Stimulated activated effector memory CD8-positive, alpha-beta T cell treated with anti-CD3 and anti-CD28 coated beads, Interleukin-12 subunit alpha, Interleukin-12 subunit beta, amount 100 ng/mL, for 72 hours (primary cell): Measurements from ENCODE around the gene CMIP.
"Not testable (repeated sequence)": the region's sequence is repeated elsewhere in the genome, so short reads cannot be mapped to it uniquely, and the experiment has no call there.

Experiments used
- ATAC-seq: fragments of 150-1000 bp; cut with Tn5 transposase; 2 replicates; pipeline ENCODE4 v1.10.0; 2021
- DNase-seq, 2 donors: peaks; one replicate each; pipeline ENCODE4 v3.0.0; 2021 to 2022; ENCODE audit warnings: low spot score in 2 of 2
- H3K27ac Mint-ChIP-seq: one replicate; pipeline ENCODE4 v1.8.0; 2022; ENCODE audit warnings: mild to moderate bottlenecking, mixed read lengths
- H3K36me3 Mint-ChIP-seq: one replicate; pipeline ENCODE4 v1.8.0; 2022; ENCODE audit warnings: mild to moderate bottlenecking, mixed read lengths
- H3K4me1 Mint-ChIP-seq: one replicate; pipeline ENCODE4 v1.8.0; 2022; ENCODE audit warnings: mixed read lengths
- H3K4me3 Mint-ChIP-seq: one replicate; pipeline ENCODE4 v1.8.0; 2022; ENCODE audit warnings: mild to moderate bottlenecking, mixed read lengths
- H3K9me3 Mint-ChIP-seq: one replicate; pipeline ENCODE4 v1.8.0; 2022; ENCODE audit warnings: mixed read lengths

The CMIP gene

DNA sequence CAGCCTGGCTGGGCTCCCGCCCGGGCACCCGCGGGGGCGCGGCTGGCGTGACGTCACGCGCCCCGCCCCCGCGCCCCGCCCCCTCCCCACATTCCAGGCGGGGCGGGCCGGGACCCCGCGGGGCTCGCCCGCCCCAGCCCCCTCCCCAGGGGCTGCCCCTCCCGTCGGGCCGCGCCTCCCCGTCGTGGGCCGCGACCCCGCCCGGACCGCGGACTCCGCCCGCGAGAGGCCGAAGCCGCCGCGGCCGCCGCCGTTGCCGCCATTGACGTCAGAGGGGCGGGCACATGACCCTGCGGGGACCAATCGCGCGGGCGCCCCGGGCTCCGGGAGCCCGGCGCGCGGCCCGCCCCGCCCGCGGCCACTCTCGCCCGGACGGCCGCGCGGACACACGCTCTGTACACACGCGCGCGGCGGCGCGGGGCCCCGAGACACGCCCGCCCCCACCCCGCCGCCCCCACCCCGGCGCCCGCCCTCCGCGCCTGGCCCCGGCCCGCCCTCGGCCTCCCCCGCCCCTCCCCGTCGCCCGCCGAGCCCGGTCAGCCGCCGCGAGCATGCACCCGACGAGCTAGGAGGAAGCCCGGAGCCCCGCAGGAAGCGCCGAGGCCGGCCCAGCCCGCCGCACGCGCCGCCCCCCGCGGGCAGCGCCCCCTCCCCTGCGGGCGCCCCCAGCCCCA is at the start of gene CMIP:
Gene CMIP (plus strand): TSS at position 361 of the 674 bp plus-strand sequence.
- H3K4me1 Mint-ChIP-seq: peaks cover 56% of the 10 kb centered on the region

DNA sequence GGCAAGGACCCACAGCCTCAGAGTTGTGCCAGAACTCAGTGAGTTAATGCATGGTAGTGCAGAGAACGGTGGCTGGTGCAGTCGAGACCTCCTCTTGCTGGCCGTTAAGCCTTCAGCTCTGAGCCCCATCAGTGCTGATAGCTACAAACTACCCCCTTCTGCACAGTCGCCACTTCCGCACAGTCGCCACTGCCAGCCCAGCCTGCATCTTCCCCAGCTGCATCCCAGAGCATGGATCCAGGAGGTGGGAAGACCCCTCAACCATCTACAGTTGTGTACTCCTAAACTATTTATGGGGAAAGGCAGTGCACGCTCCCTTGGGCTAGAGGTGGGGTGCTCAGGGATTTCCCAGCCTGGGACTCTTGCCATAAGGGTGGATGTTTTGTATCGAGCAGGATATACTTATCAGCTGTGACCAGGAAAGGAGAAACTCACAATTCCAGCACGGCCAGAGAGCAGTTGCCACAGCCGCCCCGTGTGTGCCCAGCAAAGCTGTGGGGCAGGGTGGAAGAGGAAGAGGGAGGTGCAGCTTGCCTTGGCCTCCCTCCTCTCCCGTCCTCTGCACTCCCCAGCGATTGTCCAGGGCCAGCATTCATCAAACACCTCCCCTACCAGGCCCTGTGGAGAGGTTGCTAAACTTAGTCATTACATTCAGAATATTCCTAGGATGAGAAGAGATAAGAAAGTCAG is 49.5 kb upstream of the CMIP start:
- no peaks in the 10 kb centered on the region for H3K4me1 Mint-ChIP-seq
- no peak overlapping the region for H3K27ac Mint-ChIP-seq
- H3K36me3 Mint-ChIP-seq: no peaks in the 10 kb centered on the region
- H3K9me3 Mint-ChIP-seq: no peaks in the 10 kb centered on the region
- ATAC-seq: no peak
- H3K4me3 Mint-ChIP-seq: no peak overlapping the region
- DNase-seq: no peak

More for the DNA sequence above, at the start of gene CMIP:
- Mint-ChIP-seq H3K9me3 (no peaks in the 10 kb centered on the region), H3K4me3 (peak within 1 kb of the TSS; percentile 85), H3K36me3 (peaks cover 19% of the 10 kb centered on the region), H3K27ac (peak within 1 kb of the TSS; percentile 92)
- peak; percentile 80 to 89 for DNase-seq
- peak; percentile 83 for ATAC-seq

DNA sequence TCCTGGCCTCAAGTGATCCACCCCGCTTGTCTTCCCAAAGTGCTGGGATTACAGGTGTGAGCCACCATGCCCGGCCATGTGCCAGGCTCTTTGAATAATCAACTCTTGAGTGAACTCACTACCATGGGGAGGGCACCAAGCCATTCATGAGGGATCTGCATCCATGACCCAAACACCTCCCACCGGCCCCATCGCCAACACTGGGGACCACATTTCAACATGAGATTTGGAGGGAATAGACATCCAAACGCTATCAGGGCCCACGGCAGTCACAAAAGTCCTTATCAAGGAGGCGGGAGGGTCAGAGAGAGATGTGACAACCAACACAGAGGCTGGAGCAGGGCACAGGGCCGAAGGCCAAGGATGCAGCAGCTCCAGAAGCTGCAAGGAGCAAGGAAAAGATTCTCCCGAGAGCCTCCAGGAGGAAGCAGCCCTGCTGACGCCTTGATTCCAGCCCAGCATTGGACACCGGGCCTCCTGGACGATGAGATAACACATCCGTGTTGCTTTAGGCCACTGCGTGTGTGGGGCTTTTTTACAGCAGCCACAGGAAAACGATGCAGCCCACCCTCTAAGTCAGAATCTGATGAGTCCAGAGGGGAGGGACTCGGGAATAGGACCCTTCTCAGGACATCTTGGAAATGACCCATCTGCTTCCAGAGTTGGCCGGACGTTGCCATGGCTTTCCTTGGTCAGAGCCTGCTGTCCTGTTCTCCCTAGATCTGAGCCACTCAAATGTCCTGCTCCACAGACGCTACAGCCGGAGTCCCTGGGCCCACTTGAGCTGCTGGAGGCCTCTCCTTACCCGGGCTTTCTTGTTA is 47.3 kb upstream of the CMIP start:
- Mint-ChIP-seq H3K27ac (no peak overlapping the region), H3K9me3 (no peaks in the 10 kb centered on the region), H3K4me1 (no peaks in the 10 kb centered on the region), H3K36me3 (no peaks in the 10 kb centered on the region), H3K4me3 (no peak overlapping the region)
- no peak for DNase-seq
- ATAC-seq: no peak

DNA sequence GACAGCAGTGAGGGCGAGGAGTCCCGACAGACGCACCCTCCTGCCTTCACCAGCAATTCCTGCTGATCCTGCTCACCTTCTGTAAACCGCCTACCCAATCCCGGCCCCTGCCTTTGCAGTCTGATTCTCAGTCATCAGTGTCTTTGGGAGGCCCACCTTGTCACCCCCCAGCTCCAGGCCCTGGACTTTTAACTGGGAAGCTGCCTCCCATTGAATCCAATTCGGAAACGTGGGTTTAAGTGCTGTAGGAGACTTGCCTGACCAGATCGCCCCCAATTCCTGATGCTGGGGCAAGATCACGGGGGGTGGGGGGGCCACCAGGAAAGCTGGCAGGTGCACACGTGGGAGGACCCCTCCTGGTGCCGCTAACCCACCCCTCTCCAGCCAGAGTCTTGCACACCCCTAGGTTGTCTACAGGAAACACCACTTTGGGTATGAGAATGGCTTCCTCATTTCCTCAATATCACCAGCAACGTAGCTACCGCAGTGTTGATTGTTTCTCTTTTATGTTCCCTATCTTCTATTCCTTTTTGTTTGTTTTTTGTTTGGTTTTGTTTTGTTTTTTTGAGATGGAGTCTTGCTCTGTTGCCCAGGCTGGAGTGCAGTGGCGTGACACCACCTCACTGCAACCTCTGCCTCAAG is 46.6 kb upstream of the CMIP start:
- DNase-seq: no peak
- no peak overlapping the region for H3K27ac Mint-ChIP-seq
- ATAC-seq: no peak

DNA sequence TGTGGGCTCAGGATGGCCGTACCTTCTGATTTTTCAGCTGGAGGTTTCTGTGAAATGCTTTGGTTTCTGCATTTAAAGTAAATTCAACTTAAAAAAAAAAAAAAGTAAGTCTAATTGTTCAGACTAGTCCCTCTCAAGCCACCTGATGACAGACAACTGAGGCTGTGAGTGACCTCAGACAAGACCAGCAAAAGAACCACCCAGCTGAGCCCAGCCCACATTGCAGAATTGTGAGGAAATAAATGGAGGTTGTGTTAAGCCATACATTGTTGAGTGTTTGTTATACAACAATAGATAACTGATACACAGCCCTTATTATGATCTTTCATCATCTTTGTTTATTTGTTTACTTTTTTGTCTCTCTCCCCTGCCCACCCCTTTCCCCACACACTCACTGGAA is 44.7 kb upstream of the CMIP start:
- no peak for DNase-seq
- no peak overlapping the region for H3K4me3 Mint-ChIP-seq
- ATAC-seq: no peak
- H3K4me1 Mint-ChIP-seq: no peaks in the 10 kb centered on the region
- H3K27ac Mint-ChIP-seq: no peak overlapping the region
- H3K9me3 Mint-ChIP-seq: no peaks in the 10 kb centered on the region
- H3K36me3 Mint-ChIP-seq: no peaks in the 10 kb centered on the region

More for the DNA sequence above, 46.6 kb upstream of the CMIP start:
- no peaks in the 10 kb centered on the region for H3K4me1 Mint-ChIP-seq
- no peaks in the 10 kb centered on the region for H3K36me3 Mint-ChIP-seq
- H3K9me3 Mint-ChIP-seq: no peaks in the 10 kb centered on the region
- no peak overlapping the region for H3K4me3 Mint-ChIP-seq

DNA sequence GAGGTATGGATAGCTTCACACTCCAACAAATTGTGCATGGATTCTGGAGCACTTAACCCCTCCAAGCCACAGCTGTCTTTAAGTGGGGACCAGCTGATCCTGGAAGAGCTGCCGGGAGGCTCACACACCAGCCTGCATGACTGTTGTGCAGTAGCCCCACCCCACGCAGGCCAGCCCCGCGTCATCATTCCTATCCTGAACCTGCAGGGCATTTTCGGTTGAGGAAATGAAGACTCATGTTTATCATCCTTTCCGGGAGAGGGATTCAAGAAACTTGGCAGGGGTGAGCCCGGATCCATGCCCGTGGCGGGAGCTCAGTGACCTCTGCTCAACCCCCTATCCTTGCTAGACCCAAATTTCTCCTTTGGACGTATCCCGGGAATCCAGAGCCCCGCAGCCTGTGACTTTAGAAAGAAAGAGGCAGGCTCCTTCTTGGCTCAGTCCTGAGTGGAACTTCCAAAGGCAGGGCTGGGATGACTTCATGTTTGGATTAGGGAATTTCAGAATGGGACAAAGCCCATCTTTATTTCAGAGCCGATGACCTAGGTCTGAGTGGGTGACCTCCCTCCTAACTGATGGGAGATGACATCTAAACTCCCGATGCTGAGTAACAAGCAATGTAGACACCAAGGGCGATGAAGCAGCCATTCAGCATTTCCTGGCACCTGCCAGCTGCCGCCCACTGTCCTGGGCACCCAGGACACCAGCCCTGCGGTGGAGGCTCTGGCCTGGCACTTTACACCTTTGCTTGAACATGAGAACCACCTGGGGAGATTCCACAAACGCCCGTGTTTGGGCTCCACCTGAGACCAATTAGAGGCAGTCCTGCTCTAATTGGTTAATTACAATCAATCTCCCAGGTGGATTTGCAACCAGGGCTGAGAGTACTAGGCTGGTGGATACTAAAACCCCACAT is 43.3 kb upstream of the CMIP start:
- no peaks in the 10 kb centered on the region for H3K9me3 Mint-ChIP-seq
- H3K4me3 Mint-ChIP-seq: no peak overlapping the region
- H3K27ac Mint-ChIP-seq: no peak overlapping the region
- DNase-seq: no peak
- no peaks in the 10 kb centered on the region for H3K4me1 Mint-ChIP-seq
- no peaks in the 10 kb centered on the region for H3K36me3 Mint-ChIP-seq
- no peak for ATAC-seq

DNA sequence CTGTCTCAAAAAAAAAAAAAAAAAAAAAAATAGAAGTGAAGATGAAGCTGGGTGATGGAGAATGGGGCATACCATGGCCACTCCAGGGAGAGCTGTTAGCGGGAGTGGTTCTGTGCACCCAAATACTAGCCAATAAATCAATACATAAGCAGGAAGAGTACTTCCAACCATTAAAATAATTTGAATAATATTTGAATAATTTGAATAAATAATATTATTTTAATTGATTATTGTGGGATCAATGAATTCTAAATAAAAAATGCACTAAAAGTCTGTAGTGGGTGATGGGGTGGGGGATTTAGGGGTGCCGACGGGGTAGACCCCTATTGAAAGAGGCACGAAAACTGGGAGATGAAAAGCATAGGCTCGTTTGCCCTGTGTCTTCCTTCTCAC is 41.4 kb upstream of the CMIP start:
- ATAC-seq: no peak
- H3K4me1 Mint-ChIP-seq: no peaks in the 10 kb centered on the region
- DNase-seq: no peak
- H3K4me3 Mint-ChIP-seq: peak overlapping the region; percentile 36
- H3K9me3 Mint-ChIP-seq: no peaks in the 10 kb centered on the region
- no peak overlapping the region for H3K27ac Mint-ChIP-seq
- H3K36me3 Mint-ChIP-seq: no peaks in the 10 kb centered on the region

DNA sequence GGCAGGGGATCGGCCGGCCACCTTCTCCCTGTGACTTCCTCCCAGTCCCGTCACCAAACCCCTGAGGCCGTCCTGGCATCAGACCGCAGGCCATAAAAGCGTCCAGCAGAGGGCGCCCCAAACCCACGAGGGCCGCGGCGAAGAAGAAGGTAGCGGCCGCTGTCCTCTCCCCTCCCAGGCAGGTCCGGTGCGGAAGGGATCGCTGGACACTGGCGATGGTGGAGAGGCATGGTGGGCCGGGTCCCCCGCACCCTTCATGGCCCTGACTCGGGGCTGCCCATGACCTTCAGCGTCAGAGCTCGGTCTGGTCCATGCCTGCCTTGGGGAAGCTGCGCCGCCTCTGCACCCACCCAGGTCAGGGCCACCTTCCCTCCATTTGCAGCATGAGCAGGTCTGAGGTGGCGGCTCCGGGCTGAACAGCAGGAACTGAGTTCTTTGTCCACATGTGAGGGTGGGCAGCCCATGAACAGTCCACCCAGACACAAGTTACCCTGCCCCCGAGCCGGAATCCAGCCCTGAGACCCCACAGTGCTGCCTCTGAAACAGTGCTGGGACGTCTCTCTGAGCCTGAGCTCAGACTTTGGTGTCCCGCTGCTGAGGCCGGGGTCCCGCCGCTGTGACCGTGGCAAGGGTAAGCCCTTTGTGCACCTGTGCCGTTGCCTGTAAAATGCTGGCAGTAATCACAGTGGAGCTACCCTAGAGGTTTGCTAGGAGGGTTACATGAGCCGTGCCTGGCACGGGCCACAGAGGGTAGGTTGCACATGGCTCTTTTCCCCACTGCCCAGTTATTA is 40.8 kb upstream of the CMIP start:
- no peaks in the 10 kb centered on the region for H3K9me3 Mint-ChIP-seq
- no peak overlapping the region for H3K27ac Mint-ChIP-seq
- peak; percentile 91 to 93 for DNase-seq
- H3K4me1 Mint-ChIP-seq: peaks cover under 1% of the 10 kb centered on the region
- ATAC-seq: peak; percentile 92
- peak overlapping the region; percentile 36 for H3K4me3 Mint-ChIP-seq
- no peaks in the 10 kb centered on the region for H3K36me3 Mint-ChIP-seq

DNA sequence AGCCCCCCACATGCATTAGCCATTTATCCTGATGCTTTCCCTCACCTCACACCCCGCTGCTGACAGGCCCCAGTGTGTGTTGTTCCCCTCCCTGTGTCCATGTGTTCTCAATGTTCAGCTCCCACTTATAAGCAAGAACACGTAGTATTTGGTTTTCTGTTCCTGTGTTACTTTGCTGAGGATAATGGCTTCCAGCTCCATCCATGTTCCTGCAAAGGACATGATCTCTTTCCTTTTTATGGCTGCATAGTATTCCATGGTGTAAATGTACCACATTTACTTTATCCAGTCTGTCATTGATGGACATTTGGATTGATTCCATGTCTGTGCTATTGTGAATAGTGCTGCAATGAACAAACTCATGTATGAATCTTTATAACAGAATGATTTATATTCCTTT is 39.6 kb upstream of the CMIP start:
- not testable (repeated sequence) for H3K4me1 Mint-ChIP-seq, ATAC-seq, H3K9me3 Mint-ChIP-seq, H3K36me3 Mint-ChIP-seq, H3K4me3 Mint-ChIP-seq, DNase-seq
- H3K27ac Mint-ChIP-seq: peak overlapping the region; percentile 18

DNA sequence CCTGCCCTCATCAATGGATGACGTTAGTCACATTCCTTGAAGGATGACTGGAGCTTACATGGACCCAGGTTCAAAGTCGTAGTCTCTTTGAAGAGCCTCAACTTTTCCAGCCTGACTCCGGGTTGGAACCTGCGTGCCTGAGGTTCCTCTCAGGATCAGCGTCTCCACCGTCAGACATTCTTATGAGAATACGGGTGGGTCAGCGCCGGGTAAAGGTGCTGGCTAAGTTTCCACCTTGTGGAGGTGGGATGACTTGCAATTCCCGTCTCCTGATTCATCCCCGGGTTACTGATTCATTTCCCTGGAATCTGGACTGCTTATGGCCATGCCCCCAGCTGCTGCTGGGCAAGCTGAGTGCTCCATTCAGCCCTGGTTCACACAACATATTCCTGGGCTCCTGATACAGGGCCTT is 38.9 kb upstream of the CMIP start:
- no peak for DNase-seq

DNA sequence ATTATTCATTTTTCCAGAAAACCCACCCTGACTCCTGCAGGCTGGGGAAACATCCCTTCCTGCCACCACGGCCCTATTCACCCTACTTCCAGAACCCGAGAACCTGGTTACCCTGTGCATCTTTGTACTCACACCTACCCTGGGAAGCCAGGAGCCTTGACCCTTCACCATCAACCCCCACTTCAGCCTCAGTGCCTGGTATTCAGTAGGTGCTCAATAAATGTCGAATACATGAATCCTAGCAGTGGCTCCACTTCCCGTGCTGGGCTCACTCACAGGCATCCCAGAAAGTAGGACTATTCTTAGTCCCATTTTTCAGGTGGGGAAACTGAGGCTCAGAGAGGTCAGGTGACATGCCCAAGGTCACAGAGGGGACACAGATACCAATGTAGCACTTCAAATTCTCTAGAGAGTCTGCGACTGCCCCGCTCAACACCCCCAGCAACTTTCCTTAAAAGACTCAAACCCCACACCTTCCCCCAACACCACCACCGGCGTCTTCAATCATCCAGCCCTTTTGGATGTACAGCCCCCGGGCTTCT is 36.1 kb upstream of the CMIP start:
- peak overlapping the region; percentile 63 for H3K27ac Mint-ChIP-seq
- no peak for ATAC-seq
- peaks cover 5% of the 10 kb centered on the region for H3K4me1 Mint-ChIP-seq
- no peaks in the 10 kb centered on the region for H3K36me3 Mint-ChIP-seq
- H3K4me3 Mint-ChIP-seq: no peak overlapping the region
- no peak for DNase-seq
- no peaks in the 10 kb centered on the region for H3K9me3 Mint-ChIP-seq

More for the DNA sequence above, 38.9 kb upstream of the CMIP start:
- no peaks in the 10 kb centered on the region for H3K36me3 Mint-ChIP-seq
- peaks cover 5% of the 10 kb centered on the region for H3K4me1 Mint-ChIP-seq
- H3K27ac Mint-ChIP-seq: no peak overlapping the region
- ATAC-seq: no peak
- no peaks in the 10 kb centered on the region for H3K9me3 Mint-ChIP-seq
- no peak overlapping the region for H3K4me3 Mint-ChIP-seq

DNA sequence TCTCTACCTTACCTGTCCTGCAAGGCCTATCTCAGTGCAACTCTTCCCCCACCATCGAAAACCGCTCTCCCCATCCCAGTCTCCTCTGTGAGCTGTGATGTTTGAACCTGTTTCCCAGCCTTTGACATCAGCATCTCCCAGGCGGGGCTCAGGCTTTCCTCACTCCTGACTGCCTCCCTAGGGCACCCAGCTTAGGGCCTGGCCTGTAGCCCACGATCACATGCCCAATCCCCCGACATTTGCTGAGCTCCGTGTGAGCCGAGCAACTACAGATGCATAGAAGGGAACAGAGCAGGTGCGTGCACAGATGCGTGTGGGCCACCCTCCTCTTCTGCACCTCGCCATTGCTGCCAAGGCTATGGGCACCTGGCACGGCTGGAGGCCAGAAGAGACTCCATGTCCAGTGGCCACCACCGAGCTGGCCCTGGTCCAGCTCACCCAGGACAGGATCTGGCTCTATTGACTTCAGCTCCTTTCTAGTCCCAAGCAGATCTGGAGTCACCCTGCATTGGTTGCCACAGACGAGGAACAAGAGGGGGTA is 35.5 kb upstream of the CMIP start:
- ATAC-seq: no peak

DNA sequence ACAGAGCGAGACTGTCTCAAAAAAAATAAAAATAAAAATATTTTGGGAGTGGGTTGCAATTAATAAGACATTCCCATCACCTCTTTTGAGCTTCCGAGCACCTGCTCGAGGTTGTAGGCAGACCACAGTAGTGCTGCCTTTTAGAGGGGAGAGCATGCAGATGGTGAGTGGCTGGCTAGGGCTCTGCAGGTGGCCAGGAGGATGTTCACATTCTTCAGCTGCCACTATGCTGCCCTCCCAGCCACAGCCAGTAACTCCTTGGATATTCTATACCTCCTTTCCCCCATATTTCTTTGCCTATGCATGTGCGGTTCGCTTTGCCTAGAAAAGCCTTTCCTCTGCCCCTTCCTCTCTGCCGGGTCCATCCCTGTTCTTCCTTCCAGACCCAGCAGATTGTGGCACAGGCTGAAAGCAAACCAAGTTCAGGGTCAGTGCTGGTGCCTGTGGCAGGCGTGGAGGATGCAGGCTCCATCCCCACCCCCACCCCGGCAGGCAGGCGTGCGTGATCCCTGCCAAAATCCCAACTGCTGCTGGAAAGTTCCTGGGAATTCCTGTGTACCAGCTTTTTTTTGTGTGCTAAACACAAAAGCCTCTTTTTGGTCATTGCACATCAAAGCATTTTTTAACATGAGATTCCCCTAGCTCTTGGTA is 33.8 kb upstream of the CMIP start:
- Mint-ChIP-seq H3K4me1 (peaks cover 5% of the 10 kb centered on the region), H3K27ac (no peak overlapping the region), H3K9me3 (no peaks in the 10 kb centered on the region), H3K4me3 (no peak overlapping the region), H3K36me3 (no peaks in the 10 kb centered on the region)
- no peak for DNase-seq
- ATAC-seq: no peak

More for the DNA sequence above, 35.5 kb upstream of the CMIP start:
- Mint-ChIP-seq H3K4me3 (no peak overlapping the region), H3K36me3 (no peaks in the 10 kb centered on the region), H3K9me3 (no peaks in the 10 kb centered on the region), H3K4me1 (peaks cover 5% of the 10 kb centered on the region), H3K27ac (peak overlapping the region; percentile 63)
- DNase-seq: no peak
